ENCODE measurements around the gene TNIK.

TNIK gene

GRCh38 chr3:171250444-171250843, 209.8 kb downstream of the TNIK start:
- Histone ChIP-seq H3K79me2 (ENCODE audit: insufficient read depth, low read depth) (no peaks in the 10 kb centered on the region), H2AFZ (ENCODE audit: low read depth) (no peak overlapping the region), H3K4me1 (ENCODE audit: low read depth, poor library complexity, severe bottlenecking) (no peaks in the 10 kb centered on the region), H3K9ac (no peak overlapping the region), H3K27ac (no peak overlapping the region), H3K4me3 (IDR thresholded peaks at IDR 0.05; ENCODE audit: insufficient read depth, low read depth, low read length) (no peak overlapping the region), H3K36me3 (ENCODE audit: insufficient read depth) (no peaks in the 10 kb centered on the region), H4K20me1 (ENCODE audit: insufficient read depth) (no peaks in the 10 kb centered on the region), H3K27me3 (ENCODE audit: insufficient read depth, low read depth) (no peaks in the 10 kb centered on the region), H3K4me2 (no peak overlapping the region)
- TF ChIP-seq CTCF (conservative IDR thresholded peaks at IDR 0.05; ENCODE audit: low read depth, low read length), result no peak

GRCh38 chr3:171249245-171249644, 211.0 kb downstream of the TNIK start:
- H2AFZ ChIP-seq (ENCODE audit: low read depth), result no peak overlapping the region
- H3K4me2 ChIP-seq, result no peak overlapping the region
- no peaks in the 10 kb centered on the region for H3K36me3 ChIP-seq (ENCODE audit: insufficient read depth)
- H3K4me1 ChIP-seq (ENCODE audit: low read depth, poor library complexity, severe bottlenecking), result no peaks in the 10 kb centered on the region
- no peak overlapping the region for H3K27ac ChIP-seq
- H3K4me3 ChIP-seq (IDR thresholded peaks at IDR 0.05; ENCODE audit: insufficient read depth, low read depth, low read length), result no peak overlapping the region
- H3K79me2 ChIP-seq (ENCODE audit: insufficient read depth, low read depth), result no peaks in the 10 kb centered on the region
- no peak overlapping the region for H3K9ac ChIP-seq
- H4K20me1 ChIP-seq (ENCODE audit: insufficient read depth), result no peaks in the 10 kb centered on the region
- TF ChIP-seq CTCF (conservative IDR thresholded peaks at IDR 0.05; ENCODE audit: low read depth, low read length), result no peak
- no peaks in the 10 kb centered on the region for H3K27me3 ChIP-seq (ENCODE audit: insufficient read depth, low read depth)

GRCh38 chr3:171248426-171249111, 211.6 kb downstream of the TNIK start:
- H3K4me2 ChIP-seq, result no peak overlapping the region
- no peaks in the 10 kb centered on the region for H3K36me3 ChIP-seq (ENCODE audit: insufficient read depth)
- H3K4me1 ChIP-seq (ENCODE audit: low read depth, poor library complexity, severe bottlenecking), result no peaks in the 10 kb centered on the region
- no peaks in the 10 kb centered on the region for H4K20me1 ChIP-seq (ENCODE audit: insufficient read depth)
- H3K9ac ChIP-seq, result no peak overlapping the region
- no peak overlapping the region for H3K27ac ChIP-seq
- H3K27me3 ChIP-seq (ENCODE audit: insufficient read depth, low read depth), result no peaks in the 10 kb centered on the region
- no peak for TF ChIP-seq CTCF (conservative IDR thresholded peaks at IDR 0.05; ENCODE audit: low read depth, low read length)
- H3K79me2 ChIP-seq (ENCODE audit: insufficient read depth, low read depth), result no peaks in the 10 kb centered on the region
- no peak overlapping the region for H3K4me3 ChIP-seq (IDR thresholded peaks at IDR 0.05; ENCODE audit: insufficient read depth, low read depth, low read length)
- no peak overlapping the region for H2AFZ ChIP-seq (ENCODE audit: low read depth)

DNA sequence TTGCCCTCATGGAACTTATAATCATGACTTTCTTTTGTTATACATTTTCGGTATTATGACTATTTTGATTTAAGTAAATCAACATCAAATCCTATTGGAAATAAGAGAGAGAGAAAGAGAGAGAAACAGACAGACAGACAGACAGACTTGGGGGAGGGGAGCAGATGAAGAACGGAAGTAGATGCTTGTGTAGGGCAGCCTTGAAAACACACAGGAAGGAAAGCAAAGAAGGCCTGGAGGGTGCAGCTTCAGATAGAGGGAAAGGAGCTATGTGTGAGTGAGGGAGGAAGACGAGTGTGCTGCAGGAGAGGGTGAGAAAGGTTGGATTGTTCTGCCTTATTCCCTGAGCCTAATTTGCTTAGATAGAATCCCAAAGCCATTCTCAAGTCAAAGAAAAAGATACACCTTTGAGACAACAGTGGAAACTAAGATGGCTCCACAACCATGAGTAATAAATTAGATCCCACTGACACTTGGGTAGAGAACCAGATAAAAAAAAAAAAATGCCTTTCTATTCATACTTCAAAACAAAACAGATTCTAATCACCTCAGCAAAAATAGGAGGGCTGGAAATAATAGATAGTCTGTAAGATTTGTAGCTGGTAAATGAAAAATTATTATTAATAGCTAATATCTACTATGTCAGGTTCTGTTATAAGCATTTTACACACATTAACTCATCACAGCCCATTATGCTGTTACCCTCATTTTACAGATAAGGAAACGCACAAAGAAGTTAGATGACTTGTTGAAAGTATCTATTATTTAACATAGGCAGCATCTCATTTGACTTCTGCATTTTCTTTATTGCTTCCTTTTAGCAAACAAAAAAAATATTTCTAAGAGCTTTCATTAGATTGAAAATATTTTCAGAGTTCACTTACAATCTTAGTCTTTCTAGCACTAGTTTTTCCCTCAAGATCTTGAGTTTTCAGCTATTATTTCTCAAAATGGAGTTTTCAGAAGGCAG, 214.1 kb downstream of the TNIK start:
- Histone ChIP-seq H2AFZ (ENCODE audit: low read depth) (no peak overlapping the region), H3K4me2 (no peak overlapping the region), H3K27ac (no peak overlapping the region), H3K4me1 (ENCODE audit: low read depth, poor library complexity, severe bottlenecking) (no peaks in the 10 kb centered on the region), H3K36me3 (ENCODE audit: insufficient read depth) (no peaks in the 10 kb centered on the region), H3K79me2 (ENCODE audit: insufficient read depth, low read depth) (no peaks in the 10 kb centered on the region), H4K20me1 (ENCODE audit: insufficient read depth) (no peaks in the 10 kb centered on the region), H3K4me3 (IDR thresholded peaks at IDR 0.05; ENCODE audit: insufficient read depth, low read depth, low read length) (no peak overlapping the region), H3K9ac (no peak overlapping the region), H3K27me3 (ENCODE audit: insufficient read depth, low read depth) (no peaks in the 10 kb centered on the region)
- no peak for TF ChIP-seq CTCF (conservative IDR thresholded peaks at IDR 0.05; ENCODE audit: low read depth, low read length)
